ENCODE results near the gene VGF. TPM values are rescaled to one million over a fixed set of nuclear protein-coding genes. Genes with fewer than 3 reads are reported as not detected.

Gene VGF
- total RNA-seq, 2 donors from 2014 or later: not detected

Small RNA genes within 50 kb of the gene (microRNA-seq; reads per million reads assigned to microRNA genes)
- 0 to 0.26 reads per million in 2 donors for gene MIR4653 (ENCODE audit: borderline microRNAs expressed in 2 of 2)

Other genes starting within 250 kb of the VGF start
- under 1 TPM; 0.52 to 0.74 TPM for gene MUC3A, start 216.0 kb downstream of the VGF start, total RNA-seq
- gene MUC12, start 196.0 kb downstream of the VGF start, total RNA-seq: 1 to 10 TPM in 1 of 2 donors, under 1 TPM in 1; 0.62 to 1.5 TPM
- under 1 TPM in 1 of 2 donors, not detected in 1; 0.05 TPM for gene MUC17, start 145.5 kb downstream of the VGF start, total RNA-seq
- gene TRIM56, start 80.1 kb downstream of the VGF start, total RNA-seq: 10 to 100 TPM; 33.0 to 38.2 TPM
- gene SERPINE1, start 38.5 kb downstream of the VGF start, total RNA-seq: 100 to 1,000 TPM in 1 of 2 donors, 10 to 100 TPM in 1; 77.3 to 240 TPM
- 10 to 100 TPM; 21.5 to 22.7 TPM for gene AP1S1, start 11.1 kb downstream of the VGF start, total RNA-seq
- gene NAT16, start 14.7 kb upstream of the VGF start, total RNA-seq: not detected
- not detected for gene MOGAT3, start 35.5 kb upstream of the VGF start, total RNA-seq
- 10 to 100 TPM; 59.6 to 64.3 TPM for gene PLOD3, start 52.0 kb upstream of the VGF start, total RNA-seq
- 10 to 100 TPM; 44.6 to 50.4 TPM for gene ZNHIT1, start 52.6 kb upstream of the VGF start, total RNA-seq
- gene CLDN15, start 72.2 kb upstream of the VGF start, total RNA-seq: 1 to 10 TPM; 4.9 to 5.1 TPM
- gene FIS1, start 79.5 kb upstream of the VGF start, total RNA-seq: 100 to 1,000 TPM; 166 to 181 TPM
- gene IFT22, start 156.2 kb upstream of the VGF start, total RNA-seq: 10 to 100 TPM; 15.0 to 24.3 TPM
- not detected for gene COL26A1, start 197.3 kb upstream of the VGF start, total RNA-seq